ENCODE measurements around the gene SCO2. TPM values are rescaled to one million over a fixed set of nuclear protein-coding genes. Genes with fewer than 3 reads are reported as not detected.

SCO2 gene
- total and polyA plus RNA-seq, 2 of the 13 experiments (the other 11 are each of a cell fraction or from before 2014, with no cell fraction given): 0.32 to 3.7 TPM

GRCh38 chr22:50482107-50483074 lies 43.0 kb downstream of the SCO2 start (continued):
- TF ChIP-seq USF2 (IDR thresholded peaks at IDR 0.05; ENCODE audit: low read depth, low read length) (peak; percentile 63; the same call in 1 of the 2 replicates), USF2 (CRISPR knock-in tag; IDR thresholded peaks at IDR 0.05; ENCODE audit: borderline replicate concordance) (peak; percentile 87; the same call in 1 of the 2 replicates), PRDM4 (CRISPR knock-in tag; IDR thresholded peaks at IDR 0.05; ENCODE audit: borderline replicate concordance) (no peak), GABPB1 (CRISPR knock-in tag; IDR thresholded peaks at IDR 0.05) (peak; percentile 40; the same call in 1 of the 2 replicates), NFKB2 (CRISPR knock-in tag; IDR thresholded peaks at IDR 0.05; ENCODE audit: borderline replicate concordance) (peak; percentile 29; the same call in 1 of the 2 replicates), GATAD2A (CRISPR knock-in tag; IDR thresholded peaks at IDR 0.05) (peak; percentile 29; the same call in 1 of the 2 replicates), YEATS2 (CRISPR knock-in tag; IDR thresholded peaks at IDR 0.05; ENCODE audit: borderline replicate concordance) (no peak), FOXC1 (CRISPR knock-in tag; IDR thresholded peaks at IDR 0.05; ENCODE audit: borderline replicate concordance) (peak; percentile 69; the same call in 1 of the 2 replicates), AGO1 (IDR thresholded peaks at IDR 0.05; ENCODE audit: low read depth, low read length, poor library complexity, severe bottlenecking) (peak; percentile 22), ZNF431 (CRISPR knock-in tag; IDR thresholded peaks at IDR 0.05; ENCODE audit: borderline replicate concordance, low read depth) (no peak), MNT (IDR thresholded peaks at IDR 0.05) (no peak), ZNF263 (CRISPR knock-in tag; IDR thresholded peaks at IDR 0.05) (0 out of 2 replicates have a peak, but pooled peaks have one; percentile 12), MED13 (CRISPR knock-in tag; IDR thresholded peaks at IDR 0.05) (no peak), PHF8 (CRISPR knock-in tag; IDR thresholded peaks at IDR 0.05) (peak; percentile 56; the same call in 1 of the 2 replicates)
- TF ChIP-seq, protein P1, sequence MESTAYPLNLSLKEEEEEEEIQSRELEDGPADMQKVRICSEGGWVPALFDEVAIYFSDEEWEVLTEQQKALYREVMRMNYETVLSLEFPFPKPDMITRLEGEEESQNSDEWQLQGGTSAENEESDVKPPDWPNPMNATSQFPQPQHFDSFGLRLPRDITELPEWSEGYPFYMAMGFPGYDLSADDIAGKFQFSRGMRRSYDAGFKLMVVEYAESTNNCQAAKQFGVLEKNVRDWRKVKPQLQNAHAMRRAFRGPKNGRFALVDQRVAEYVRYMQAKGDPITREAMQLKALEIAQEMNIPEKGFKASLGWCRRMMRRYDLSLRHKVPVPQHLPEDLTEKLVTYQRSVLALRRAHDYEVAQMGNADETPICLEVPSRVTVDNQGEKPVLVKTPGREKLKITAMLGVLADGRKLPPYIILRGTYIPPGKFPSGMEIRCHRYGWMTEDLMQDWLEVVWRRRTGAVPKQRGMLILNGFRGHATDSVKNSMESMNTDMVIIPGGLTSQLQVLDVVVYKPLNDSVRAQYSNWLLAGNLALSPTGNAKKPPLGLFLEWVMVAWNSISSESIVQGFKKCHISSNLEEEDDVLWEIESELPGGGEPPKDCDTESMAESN (CRISPR knock-in tag; conservative IDR thresholded peaks at IDR 0.05): peak; percentile 59; the same call in 1 of the 2 replicates
- TF ChIP-seq, protein P2, sequence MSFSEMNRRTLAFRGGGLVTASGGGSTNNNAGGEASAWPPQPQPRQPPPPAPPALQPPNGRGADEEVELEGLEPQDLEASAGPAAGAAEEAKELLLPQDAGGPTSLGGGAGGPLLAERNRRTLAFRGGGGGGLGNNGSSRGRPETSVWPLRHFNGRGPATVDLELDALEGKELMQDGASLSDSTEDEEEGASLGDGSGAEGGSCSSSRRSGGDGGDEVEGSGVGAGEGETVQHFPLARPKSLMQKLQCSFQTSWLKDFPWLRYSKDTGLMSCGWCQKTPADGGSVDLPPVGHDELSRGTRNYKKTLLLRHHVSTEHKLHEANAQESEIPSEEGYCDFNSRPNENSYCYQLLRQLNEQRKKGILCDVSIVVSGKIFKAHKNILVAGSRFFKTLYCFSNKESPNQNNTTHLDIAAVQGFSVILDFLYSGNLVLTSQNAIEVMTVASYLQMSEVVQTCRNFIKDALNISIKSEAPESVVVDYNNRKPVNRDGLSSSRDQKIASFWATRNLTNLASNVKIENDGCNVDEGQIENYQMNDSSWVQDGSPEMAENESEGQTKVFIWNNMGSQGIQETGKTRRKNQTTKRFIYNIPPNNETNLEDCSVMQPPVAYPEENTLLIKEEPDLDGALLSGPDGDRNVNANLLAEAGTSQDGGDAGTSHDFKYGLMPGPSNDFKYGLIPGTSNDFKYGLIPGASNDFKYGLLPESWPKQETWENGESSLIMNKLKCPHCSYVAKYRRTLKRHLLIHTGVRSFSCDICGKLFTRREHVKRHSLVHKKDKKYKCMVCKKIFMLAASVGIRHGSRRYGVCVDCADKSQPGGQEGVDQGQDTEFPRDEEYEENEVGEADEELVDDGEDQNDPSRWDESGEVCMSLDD (CRISPR knock-in tag; IDR thresholded peaks at IDR 0.05; ENCODE audit: borderline replicate concordance): peak; percentile 48; the same call in 1 of the 2 replicates

Measured in HepG2 (cell line).